Activated CD8-positive, alpha-beta T cell treated with anti-CD3 and anti-CD28 coated beads for 36 hours (primary cell): ENCODE results near the gene GALNTL6. TPM values are rescaled to one million over a fixed set of nuclear protein-coding genes. Genes with fewer than 3 reads are reported as not detected.

Source experiments
- ATAC-seq: fragments of 200-7000 bp; cut with Tn5 transposase; one replicate; pipeline ENCODE4 v1.10.0; 2021; ENCODE audit warnings: mild to moderate bottlenecking, moderate library complexity
- CTCF ChIA-PET: fragments of 350-600 bp; sonication (Branson Sonifier 250); formaldehyde crosslinking; loops from one replicate; lab custom pipeline; 2021; ENCODE audit warnings: antibody characterized with exemption; lab: Charles Lee
- POLR2A ChIA-PET: fragments of 350-600 bp; sonication (Branson Sonifier 250); formaldehyde crosslinking; loops from one replicate; lab custom pipeline; 2021; ENCODE audit warnings: antibody characterized with exemption; lab: Charles Lee
- DNase-seq: peaks from one replicate; pipeline ENCODE4 v3.0.0-alpha.2; 2020
- H3K27ac Mint-ChIP-seq: one replicate; pipeline ENCODE4 v1.8.0; 2021; ENCODE audit warnings: mild to moderate bottlenecking, mixed read lengths
- H3K27me3 Mint-ChIP-seq: one replicate; pipeline ENCODE4 v1.8.0; 2021; ENCODE audit warnings: mixed read lengths
- H3K36me3 Mint-ChIP-seq: one replicate; pipeline ENCODE4 v1.8.0; 2021; ENCODE audit warnings: low read depth, mixed read lengths
- H3K4me1 Mint-ChIP-seq: one replicate; pipeline ENCODE4 v1.8.0; 2021; ENCODE audit warnings: low read depth, mixed read lengths
- H3K4me3 Mint-ChIP-seq: one replicate; pipeline ENCODE4 v1.8.0; 2021; ENCODE audit warnings: mild to moderate bottlenecking, moderate library complexity, mixed read lengths
- H3K9me3 Mint-ChIP-seq: one replicate; pipeline ENCODE4 v1.8.0; 2021; ENCODE audit warnings: mixed read lengths
- CTCF ChIP-seq: fragments of 200-600 bp; IDR thresholded peaks from one replicate; pipeline ENCODE4 v1.8.0; 2022; ENCODE audit warnings: antibody characterized with exemption, mild to moderate bottlenecking
- intact Hi-C: fragments of 100-400 bp; cut with micrococcal nuclease; formaldehyde crosslinking; loops from one replicate; pipeline ENCODE4 v1.10.0; 2022
- total RNA-seq, 2 experiments: library from RNA; stranded (reverse); gene quantifications; one replicate each; pipeline ENCODE4 v1.2.3, GENCODE V29; 2021

GALNTL6 gene
- total RNA-seq, 2 experiments from 2014 or later: not detected

DNA sequence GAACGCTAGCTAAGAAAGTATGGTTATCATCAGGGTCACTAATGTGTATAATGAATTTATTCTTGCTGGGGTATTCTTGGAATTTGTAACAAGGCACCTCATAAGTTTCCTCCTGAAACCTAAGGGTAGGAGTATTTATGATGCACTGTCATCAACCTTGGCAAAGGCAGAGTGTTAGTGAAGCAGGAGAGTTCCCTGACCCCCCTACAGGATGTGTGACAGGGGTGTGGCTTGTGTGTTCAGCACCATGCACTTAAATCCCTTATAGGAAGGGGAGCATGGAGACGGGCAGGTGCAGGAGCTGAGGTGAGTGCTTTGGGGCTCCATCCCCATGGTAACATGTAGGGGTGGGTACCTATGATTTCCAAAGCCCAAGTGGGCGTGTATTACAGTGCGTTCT lies 237.7 kb downstream of the GALNTL6 start:
- H3K36me3 Mint-ChIP-seq: no peaks in the 10 kb centered on the region
- H3K27ac Mint-ChIP-seq: no peak overlapping the region
- intact Hi-C loops: no loop called here
- no peaks in the 10 kb centered on the region for H3K4me1 Mint-ChIP-seq
- H3K4me3 Mint-ChIP-seq: no peak overlapping the region
- TF ChIP-seq CTCF: no peak
- POLR2A ChIA-PET: no interaction called here
- CTCF ChIA-PET: no interaction called here
- no peaks in the 10 kb centered on the region for H3K27me3 Mint-ChIP-seq
- no peak for DNase-seq
- ATAC-seq: no peak
- no peaks in the 10 kb centered on the region for H3K9me3 Mint-ChIP-seq

- intact Hi-C loops: no loop called here
- H3K36me3 Mint-ChIP-seq: no peaks in the 10 kb centered on the region
- H3K4me1 Mint-ChIP-seq: no peaks in the 10 kb centered on the region
- CTCF ChIA-PET: interaction anchor here (0.7 kb wide), 1 partner anchor 23 kb away, joined by 3 read pairs; no protein-coding TSS in a partner anchor
- H3K4me3 Mint-ChIP-seq: no peak overlapping the region
- ATAC-seq: no peak
- POLR2A ChIA-PET: no interaction called here
- H3K27me3 Mint-ChIP-seq: no peaks in the 10 kb centered on the region
- TF ChIP-seq CTCF: no peak
- H3K27ac Mint-ChIP-seq: no peak overlapping the region
- DNase-seq: no peak
- no peaks in the 10 kb centered on the region for H3K9me3 Mint-ChIP-seq
These were observed 241.8 kb downstream of the GALNTL6 start for GRCh38 chr4:172055046-172055445.

- no peaks in the 10 kb centered on the region for H3K27me3 Mint-ChIP-seq
These were observed 242.3 kb downstream of the GALNTL6 start for GRCh38 chr4:172055498-172055897.

GRCh38 chr4:172061204-172061603 lies 248.0 kb downstream of the GALNTL6 start:
- H3K9me3 Mint-ChIP-seq: peaks cover 7% of the 10 kb centered on the region
- H3K36me3 Mint-ChIP-seq: no peaks in the 10 kb centered on the region
- DNase-seq: no peak
- TF ChIP-seq CTCF: no peak
- POLR2A ChIA-PET: no interaction called here
- no peak overlapping the region for H3K4me3 Mint-ChIP-seq
- intact Hi-C loops: no loop called here
- H3K27me3 Mint-ChIP-seq: no peaks in the 10 kb centered on the region
- ATAC-seq: no peak
- no peak overlapping the region for H3K27ac Mint-ChIP-seq
- no peaks in the 10 kb centered on the region for H3K4me1 Mint-ChIP-seq
- CTCF ChIA-PET: no interaction called here

More at GRCh38 chr4:172055498-172055897, 242.3 kb downstream of the GALNTL6 start:
- H3K4me3 Mint-ChIP-seq: no peak overlapping the region
- no peak overlapping the region for H3K27ac Mint-ChIP-seq
- intact Hi-C loops: no loop called here
- POLR2A ChIA-PET: no interaction called here
- no peak for ATAC-seq
- no peaks in the 10 kb centered on the region for H3K9me3 Mint-ChIP-seq
- CTCF ChIA-PET: interaction anchor here (0.7 kb wide), 1 partner anchor 24 kb away, joined by 3 read pairs; no protein-coding TSS in a partner anchor
- no peak for TF ChIP-seq CTCF
- no peak for DNase-seq
- no peaks in the 10 kb centered on the region for H3K4me1 Mint-ChIP-seq
- H3K36me3 Mint-ChIP-seq: no peaks in the 10 kb centered on the region

- POLR2A ChIA-PET: no interaction called here
- H3K27ac Mint-ChIP-seq: no peak overlapping the region
- no peak for TF ChIP-seq CTCF
- CTCF ChIA-PET: no interaction called here
- ATAC-seq (no peak), DNase-seq (no peak)
- peaks cover 5% of the 10 kb centered on the region for H3K9me3 Mint-ChIP-seq
- H3K27me3 Mint-ChIP-seq: no peaks in the 10 kb centered on the region
- no peak overlapping the region for H3K4me3 Mint-ChIP-seq
- intact Hi-C loops: no loop called here
- no peaks in the 10 kb centered on the region for H3K36me3 Mint-ChIP-seq
- H3K4me1 Mint-ChIP-seq: no peaks in the 10 kb centered on the region
These were observed 255.3 kb downstream of the GALNTL6 start for GRCh38 chr4:172068506-172068905.
